Globus pallidus (tissue), 1 donor: ENCODE data around the gene RNF25.

ENCODE experiments used
- DNase-seq: peaks from one replicate; pipeline ENCODE4 v3.0.0-alpha.2; 2015; ENCODE audit warnings: low spot score

Gene RNF25

GRCh38 chr2:218671654-218672566 lies at the start of gene RNF25, which contains the start of gene STK36:
Gene RNF25, minus strand, starts transcription at chr2:218672002. Its CDS starts 32 bp downstream, at chr2:218671970.
Gene STK36, plus strand, starts transcription at chr2:218672086. Its CDS starts 744 bp downstream, at chr2:218672830.
- peak; percentile 89 for DNase-seq

- DNase-seq, result no peak
These were observed 49.7 kb upstream of the RNF25 start for GRCh38 chr2:218721488-218721887.

GRCh38 chr2:218720048-218721041 lies 48.5 kb upstream of the RNF25 start:
- no peak for DNase-seq

GRCh38 chr2:218719457-218719856 lies 47.7 kb upstream of the RNF25 start:
- no peak for DNase-seq

- DNase-seq, result no peak
These were observed 46.3 kb upstream of the RNF25 start for GRCh38 chr2:218718058-218718457.

GRCh38 chr2:218717262-218717661 lies 45.5 kb upstream of the RNF25 start:
- no peak for DNase-seq

- peak; percentile 87 for DNase-seq
These were observed 44.3 kb upstream of the RNF25 start for GRCh38 chr2:218716070-218716469.

- DNase-seq, result no peak
These were observed 42.1 kb upstream of the RNF25 start for GRCh38 chr2:218713922-218714321.

- DNase-seq, result no peak
These were observed 39.7 kb upstream of the RNF25 start for GRCh38 chr2:218711550-218711929.

GRCh38 chr2:218710687-218711549 lies 39.1 kb upstream of the RNF25 start, which contains the start of gene TTLL4:
Gene TTLL4, plus strand, starts transcription at chr2:218710835. Its CDS starts 26,842 bp downstream, at chr2:218737677.
- peak; percentile 98 for DNase-seq

- DNase-seq, result no peak
These were observed 38.5 kb upstream of the RNF25 start for GRCh38 chr2:218710334-218710686.

- no peak for DNase-seq
These were observed 38.1 kb upstream of the RNF25 start for GRCh38 chr2:218709908-218710307.

GRCh38 chr2:218708086-218708485 lies 36.3 kb upstream of the RNF25 start:
- no peak for DNase-seq

- DNase-seq, result no peak
These were observed 31.5 kb upstream of the RNF25 start for GRCh38 chr2:218703341-218703740.

GRCh38 chr2:218701806-218702205 lies 30.0 kb upstream of the RNF25 start:
- no peak for DNase-seq

GRCh38 chr2:218698885-218699284 lies 27.1 kb upstream of the RNF25 start:
- no peak for DNase-seq

GRCh38 chr2:218694405-218695145 lies 22.8 kb upstream of the RNF25 start:
- no peak for DNase-seq

GRCh38 chr2:218691234-218691633 lies 19.4 kb upstream of the RNF25 start:
- no peak for DNase-seq

GRCh38 chr2:218687400-218688060 lies 15.7 kb upstream of the RNF25 start:
- DNase-seq, result peak; percentile 73

- no peak for DNase-seq
These were observed 8.3 kb upstream of the RNF25 start for GRCh38 chr2:218680061-218680460.
